Glomerular visceral epithelial cell (primary cell): ENCODE data around the gene FHOD1.

Experiments used
- DNase-seq: peaks from one replicate; pipeline ENCODE4 v3.0.0-alpha.2; 2016; ENCODE audit errors: extremely low spot score

FHOD1 gene

DNA sequence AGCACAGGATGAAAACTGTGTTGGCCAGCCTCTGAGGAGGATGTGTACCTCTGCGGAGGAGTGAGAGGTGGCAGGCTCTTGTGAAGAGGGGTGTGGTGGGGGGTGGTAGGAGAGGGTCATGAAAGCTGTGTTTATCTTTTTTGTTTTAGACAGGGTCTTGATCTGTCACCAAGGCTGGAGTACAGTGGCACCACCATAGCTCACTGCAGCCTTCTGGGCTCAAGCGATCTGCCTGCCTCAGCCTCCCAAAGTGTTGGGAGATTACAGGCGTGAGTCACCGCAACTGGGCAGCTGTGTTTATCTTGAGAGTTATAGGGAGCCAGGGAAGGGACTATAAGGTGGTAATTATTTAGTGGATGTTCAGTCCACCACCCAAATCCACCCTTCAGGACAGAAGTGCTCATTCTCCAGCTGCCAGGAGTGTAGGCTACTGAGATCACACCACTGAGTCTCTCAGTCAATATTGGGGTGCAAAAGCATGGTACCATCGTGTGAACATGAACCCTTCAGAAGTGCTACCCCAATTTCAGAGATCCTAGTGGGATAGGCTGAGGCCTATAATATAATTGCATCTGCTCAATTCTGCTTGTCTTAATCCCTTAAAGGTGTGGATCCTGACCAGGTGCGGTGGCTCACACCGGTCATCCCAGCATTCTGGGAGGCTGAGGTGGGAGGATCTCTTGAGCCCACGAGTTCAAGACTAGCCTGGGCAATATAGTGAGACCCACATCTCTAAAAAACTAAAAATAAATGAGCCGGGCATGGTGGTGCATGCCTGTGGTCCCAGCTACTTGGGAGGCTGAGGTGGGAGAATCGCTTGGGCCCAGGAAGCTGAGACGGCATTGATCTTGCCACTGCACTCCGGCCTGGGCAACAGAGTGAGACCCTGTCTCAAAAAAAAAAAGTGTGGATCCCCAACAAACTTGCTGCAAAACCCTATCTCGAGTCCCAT is 56.6 kb downstream of the FHOD1 start:
- no peak for DNase-seq

DNA sequence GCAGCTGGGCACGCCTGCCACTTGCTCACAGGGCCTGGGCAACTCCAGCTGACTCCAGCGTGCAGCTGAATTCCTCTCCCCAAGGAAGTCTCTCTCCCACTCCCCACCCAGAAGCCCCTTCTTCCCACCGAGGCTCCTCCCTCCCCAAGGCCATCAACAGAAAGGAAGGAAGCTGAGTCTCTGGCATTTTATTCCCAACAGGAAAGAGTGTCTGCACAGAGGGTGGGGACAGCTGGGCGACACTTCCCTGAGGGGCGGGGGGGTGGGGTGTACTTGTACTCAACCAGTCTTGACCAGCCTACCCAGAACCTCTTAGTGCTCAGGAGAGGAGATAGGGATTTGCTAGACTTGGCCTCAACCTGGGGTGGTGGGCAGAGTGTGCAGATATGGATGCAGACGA is 57.2 kb downstream of the FHOD1 start, which contains the start of gene EXOC3L1:
Gene EXOC3L1 (minus strand): TSS at position 96 of the 400 bp plus-strand sequence. CDS start 460 bp downstream, outside the sequence.
- DNase-seq = no peak

- DNase-seq = no peak
Observed at GRCh38 chr16:67188798-67189197, 58.5 kb downstream of the FHOD1 start.

- DNase-seq = no peak
Observed at GRCh38 chr16:67188323-67188722, 59.0 kb downstream of the FHOD1 start.

GRCh38 chr16:67187175-67187890 is 59.9 kb downstream of the FHOD1 start:
- DNase-seq = no peak

DNA sequence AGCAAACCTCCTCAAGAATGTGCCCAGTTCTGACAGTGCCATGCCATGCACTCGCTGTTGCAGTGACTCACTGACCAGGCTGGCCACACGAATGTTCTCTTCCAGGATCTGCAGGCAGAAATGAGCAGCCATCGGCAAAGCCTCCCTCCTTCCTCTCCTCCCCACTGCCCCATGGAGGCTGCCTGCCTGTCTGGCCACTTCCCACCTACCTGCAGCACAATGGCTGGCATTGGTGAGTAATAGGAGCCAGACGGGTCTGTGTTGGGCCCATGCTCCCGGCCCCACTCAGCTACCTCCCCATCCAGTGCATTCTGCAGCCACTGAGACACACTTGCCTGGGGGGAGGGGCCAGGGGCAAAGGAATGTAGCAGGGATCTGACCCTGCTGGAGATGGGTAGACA is 60.7 kb downstream of the FHOD1 start:
- DNase-seq = peak; percentile 83

GRCh38 chr16:67185651-67186134 is 61.6 kb downstream of the FHOD1 start:
- no peak for DNase-seq

- peak; percentile 88 for DNase-seq
Observed at GRCh38 chr16:67184995-67185650, 62.2 kb downstream of the FHOD1 start.

DNA sequence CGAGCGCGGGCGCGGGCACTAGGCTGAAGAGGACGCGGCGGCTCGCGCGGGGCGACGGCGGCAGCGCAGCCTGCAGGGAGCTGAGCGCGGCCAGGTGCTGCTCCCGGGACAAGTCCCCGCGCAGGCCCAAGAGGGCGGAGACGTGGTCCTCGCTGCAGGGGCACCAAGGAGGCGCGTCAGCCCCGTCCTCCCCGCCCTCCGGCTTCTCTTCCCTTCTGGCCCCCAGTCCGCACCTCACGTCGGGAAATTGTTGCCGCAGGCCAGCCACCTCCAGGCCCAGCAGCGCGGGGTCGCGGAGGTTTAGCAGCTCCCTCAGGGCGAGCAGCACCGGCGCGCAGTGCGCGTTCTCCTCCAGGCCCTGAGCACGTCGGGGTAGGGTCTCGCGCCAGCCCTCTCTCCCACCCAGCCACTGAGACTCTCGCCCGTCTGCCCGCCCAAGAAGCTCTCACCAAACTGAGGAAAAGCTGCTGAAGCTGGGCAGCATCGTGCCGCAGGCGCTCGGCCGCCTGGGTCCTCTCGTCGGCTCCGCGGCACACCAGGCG is 62.8 kb downstream of the FHOD1 start:
- DNase-seq = no peak

DNA sequence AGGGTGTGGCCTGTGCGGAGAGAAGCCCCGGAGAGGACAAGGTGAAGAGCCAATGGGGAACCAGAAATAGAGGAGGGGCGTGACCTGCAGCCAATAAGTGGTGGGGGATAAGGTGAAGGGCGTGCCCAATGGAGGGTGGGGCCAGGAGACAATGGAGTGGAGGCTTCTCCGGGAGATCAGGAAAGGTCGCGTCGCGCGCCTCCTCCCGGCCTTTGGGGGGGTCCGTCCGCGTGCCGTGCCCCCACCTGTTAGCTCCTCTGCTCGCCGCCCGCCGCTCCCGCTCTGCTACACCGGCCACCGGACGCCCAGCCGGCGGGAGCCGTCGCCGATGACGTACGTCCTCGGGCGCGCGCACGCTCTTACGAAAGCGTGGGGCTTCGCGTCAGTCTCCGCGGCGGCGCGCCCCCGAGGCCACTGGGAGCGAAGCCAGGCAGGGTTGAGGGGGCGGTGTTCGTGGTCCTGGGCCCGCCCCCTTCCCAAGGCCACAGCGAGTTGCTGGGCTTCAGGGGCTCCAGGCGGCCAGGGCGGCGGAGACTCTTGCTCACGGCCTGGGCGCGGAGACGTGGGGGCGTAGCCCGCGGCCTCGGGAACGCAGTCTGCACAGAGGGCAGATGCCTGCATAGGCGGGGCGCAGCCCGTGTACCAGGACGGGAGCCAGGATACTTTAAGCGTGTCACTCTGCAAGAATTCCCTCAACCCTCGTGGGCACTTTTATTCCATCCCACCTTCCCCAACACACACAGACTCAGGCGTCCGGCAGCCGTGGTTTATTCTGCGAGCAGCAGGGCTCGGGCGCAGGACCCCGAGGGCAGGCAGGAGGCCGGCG is 63.4 kb downstream of the FHOD1 start, which contains the start of gene MATCAP1:
Gene MATCAP1 (minus strand): TSS at position 337 of the 826 bp plus-strand sequence. CDS start 3,353 bp downstream, outside the sequence.
- peak; percentile 95 for DNase-seq

DNA sequence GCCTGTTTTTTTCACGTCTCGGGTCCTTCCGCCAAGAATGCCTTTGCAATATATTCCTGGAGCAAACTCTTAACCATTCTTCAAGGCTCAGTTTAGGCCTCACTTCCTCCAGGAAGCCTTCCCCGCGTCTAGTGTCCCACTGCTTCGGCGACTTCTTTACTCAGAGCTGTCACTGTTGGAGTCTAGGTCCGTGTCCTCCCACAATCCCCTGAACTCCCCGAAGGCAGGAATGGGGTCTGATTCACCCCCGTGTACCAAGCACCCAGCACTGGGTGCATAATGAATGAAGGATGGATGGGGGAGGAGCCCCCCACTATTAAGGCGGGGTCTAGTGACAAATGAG is 64.0 kb downstream of the FHOD1 start:
- DNase-seq = no peak

GRCh38 chr16:67182288-67182687 is 65.0 kb downstream of the FHOD1 start:
- DNase-seq = no peak

DNA sequence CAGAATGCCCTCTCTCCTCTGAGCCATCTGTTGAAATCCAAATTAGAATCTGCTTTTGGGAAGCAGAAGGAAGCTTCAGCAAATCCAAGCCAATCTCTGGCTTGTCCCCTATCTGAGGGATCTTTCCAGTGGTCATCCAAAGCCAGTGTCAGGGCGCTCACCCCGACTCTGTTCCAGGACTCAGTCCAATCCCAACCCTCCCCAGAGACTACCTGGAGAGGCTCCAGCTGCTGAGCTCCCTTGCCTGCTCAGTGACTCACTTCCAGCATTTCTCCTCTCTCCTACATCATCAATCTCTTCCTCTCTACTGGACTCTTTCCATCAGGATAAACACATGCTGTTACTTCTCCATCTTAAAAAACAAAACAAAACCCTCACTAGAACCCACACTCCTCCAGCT is 65.9 kb downstream of the FHOD1 start:
- DNase-seq = peak; percentile 24

- no peak for DNase-seq
Observed at GRCh38 chr16:67180166-67180565, 67.1 kb downstream of the FHOD1 start.

- DNase-seq = no peak
Observed at GRCh38 chr16:67179421-67180080, 67.7 kb downstream of the FHOD1 start.
